Measurements from ENCODE around the gene ART5. TPM values are rescaled to one million over a fixed set of nuclear protein-coding genes. Genes with fewer than 3 reads are reported as not detected.

The ART5 gene
- total and polyA plus RNA-seq, 2 of the 4 experiments (the other 2 are of a cell fraction), result not detected

- Histone ChIP-seq H3K79me1 (ENCODE audit: low read depth in 1 of 2, low read length in 2 of 2) (no peaks in the 10 kb centered on the region), H4K20me1 (ENCODE audit: insufficient read depth, low read length) (no peaks in the 10 kb centered on the region), H4K8ac (ENCODE audit: low read depth in 2 of 2, low read length in 2 of 2) (no peak overlapping the region; a peak in 1 of 4 replicates), H3K23ac (ENCODE audit: low read depth, low read length) (no peak overlapping the region), H2BK120ac (ENCODE audit: low read depth, low read length) (no peak overlapping the region), H3K9ac (ENCODE audit: low read depth, low read length) (no peak overlapping the region), H4K91ac (ENCODE audit: insufficient read depth, low read depth, low read length) (peak overlapping the region; percentile 35; the same call in 1 of the 2 replicates), H3K4me2 (ENCODE audit: low read depth, low read length) (no peak overlapping the region), H2AK5ac (ENCODE audit: low read depth, low read length) (no peak overlapping the region), H3K36me3 (ENCODE audit: control insufficient read depth, insufficient read depth, low read length) (no peaks in the 10 kb centered on the region), H3K14ac (replicated peaks; ENCODE audit: low read depth, low read length) (0 out of 2 replicates have a peak overlapping the region, but pooled peaks have one; percentile 29), H2AFZ (replicated peaks; ENCODE audit: low read length, poor library complexity) (peak overlapping the region; percentile 75), H3K4me3 (ENCODE audit: insufficient read depth, low read depth, low read length) (no peak overlapping the region), H3K18ac (ENCODE audit: low read depth, low read length) (peak overlapping the region; percentile 33), H3K56ac (ENCODE audit: extremely low read depth, insufficient read depth, low read length) (no peak overlapping the region), H2BK5ac (ENCODE audit: low read depth, low read length, poor library complexity, severe bottlenecking) (no peak overlapping the region), H3K9me1 (ENCODE audit: insufficient read depth, low read length) (no peaks in the 10 kb centered on the region), H4K5ac (ENCODE audit: low read depth, low read length) (peak overlapping the region; percentile 16; the same call in 1 of the 2 replicates), H3K27ac (ENCODE audit: insufficient read depth, low read length) (no peak overlapping the region), H2BK20ac (ENCODE audit: low read depth, low read length) (no peak overlapping the region), H3K4ac (ENCODE audit: low read depth, low read length) (peak overlapping the region; percentile 39; the same call in 1 of the 2 replicates), H2AK9ac (replicated peaks; ENCODE audit: low read depth, low read length, poor library complexity) (no peak overlapping the region), H3K27me3 (ENCODE audit: control insufficient read depth, insufficient read depth, low read length) (peaks cover 6% of the 10 kb centered on the region), H2BK15ac (ENCODE audit: low read depth, low read length) (no peak overlapping the region), H3K4me1 (ENCODE audit: control insufficient read depth, insufficient read depth, low read length) (peaks cover 2% of the 10 kb centered on the region; the same call in 1 of the 2 replicates), H3K9me3 (ENCODE audit: control insufficient read depth, insufficient read depth, low read length) (no peaks in the 10 kb centered on the region; the same call in 1 of the 2 replicates)
- no peak for TF ChIP-seq MAZ (IDR thresholded peaks at IDR 0.05; ENCODE audit: borderline replicate concordance, low read depth, low read length)
- TF ChIP-seq RAD21 (IDR thresholded peaks at IDR 0.05; ENCODE audit: low read length), result no peak
- no peak for TF ChIP-seq BHLHE40 (IDR thresholded peaks at IDR 0.05; ENCODE audit: low read depth, low read length)
- no peak for TF ChIP-seq SMC3 (IDR thresholded peaks at IDR 0.05; ENCODE audit: low read depth, low read length)
- TF ChIP-seq ELK1 (IDR thresholded peaks at IDR 0.05; ENCODE audit: borderline replicate concordance, low read depth, low read length), result no peak
- no peak for TF ChIP-seq MXI1 (IDR thresholded peaks at IDR 0.05; ENCODE audit: borderline replicate concordance, low read depth, low read length)
- TF ChIP-seq POLR2A (IDR thresholded peaks at IDR 0.05; ENCODE audit: low read depth, low read length), result no peak
- no peak for TF ChIP-seq CEBPB (IDR thresholded peaks at IDR 0.05; ENCODE audit: low read depth, low read length)
- no peak for TF ChIP-seq RCOR1 (IDR thresholded peaks at IDR 0.05; ENCODE audit: insufficient replicate concordance, low read length)
- no peak for TF ChIP-seq CHD1 (IDR thresholded peaks at IDR 0.05; ENCODE audit: low read depth, low read length)
- TF ChIP-seq USF2 (IDR thresholded peaks at IDR 0.05; ENCODE audit: low read depth, low read length), result no peak
- no peak for TF ChIP-seq MAFK (IDR thresholded peaks at IDR 0.05; ENCODE audit: low read depth, low read length)
- TF ChIP-seq NFE2L2 (IDR thresholded peaks at IDR 0.05; ENCODE audit: low read depth, low read length), result no peak
- TF ChIP-seq RFX5 (IDR thresholded peaks at IDR 0.05; ENCODE audit: low read depth, low read length), result no peak
- no peak for TF ChIP-seq FOS (IDR thresholded peaks at IDR 0.05; ENCODE audit: low read depth, low read length)
- ChIA-PET CTCF (no interaction called here), POLR2A (ENCODE audit: unreplicated experiment) (no interaction called here)
- in situ Hi-C loops (cut with MboI; ENCODE audit: low sequenced_read_pairs) (no loop called here), dilution Hi-C loops (cut with HindIII; ENCODE audit: low sequenced_read_pairs, unreplicated experiment) (no loop called here), intact Hi-C loops (cut with micrococcal nuclease) (no loop called here)
- DNase-seq (peak; percentile 11), ATAC-seq (ENCODE audit: low read depth) (no peak; the same call in 1 of the 2 replicates)
- BruUV-seq (replicated peaks), result no TSS peak
- WGBS, 2 experiments (ENCODE audit: extremely low coverage in 2 of 2, insufficient read length in 1 of 2), result 79% methylated on average over 17 of the region's 25 CpGs; no CpG with 5 or more reads in 1 of the 2 experiments
Measured at GRCh38 chr11:3616721-3617460, 24.9 kb downstream of the ART5 start.
